Lung (tissue), 12 donors: Measurements from ENCODE around the gene NCOA3. TPM values are rescaled to one million over a fixed set of nuclear protein-coding genes. Genes with fewer than 3 reads are reported as not detected.
"Not testable (repeated sequence)": the region's sequence is repeated elsewhere in the genome, so short reads cannot be mapped to it uniquely, and the experiment has no call there.

ENCODE experiments used
- ATAC-seq: fragments of 200-7000 bp; cut with Tn5 transposase; one replicate; pipeline ENCODE4 v1.9.1; 2020; ENCODE audit warnings: moderate number of reproducible peaks; ENCODE audit not compliant: insufficient read depth, low FRiP score
- DNase-seq, 3 donors: peaks; one replicate each; pipeline ENCODE4 v3.0.0-alpha.2; 2013 to 2017
- H3K27ac ChIP-seq, 2 donors: one replicate each; pipeline ENCODE4 v1.5.1; 2013; ENCODE audit warnings: mild to moderate bottlenecking in 2 of 2, moderate library complexity in 2 of 2, control low read depth in 1 of 2, inconsistent platforms in 1 of 2, low read depth in 1 of 2, low read length in 1 of 2
- H3K27me3 ChIP-seq, 3 donors: one replicate each; pipeline ENCODE4 v1.5.1; 2013; ENCODE audit warnings: low read length in 2 of 3; ENCODE audit not compliant: control insufficient read depth in 3 of 3, insufficient read depth in 3 of 3
- H3K36me3 ChIP-seq, 4 donors: one replicate each; pipeline ENCODE4 v1.5.1; 2013; ENCODE audit warnings: low read length in 4 of 4, mild to moderate bottlenecking in 1 of 4, moderate library complexity in 1 of 4; ENCODE audit not compliant: control insufficient read depth in 4 of 4, insufficient read depth in 4 of 4
- H3K4me1 ChIP-seq, 5 donors: one replicate each; pipeline ENCODE4 v1.5.1; 2013; ENCODE audit warnings: low read length in 5 of 5, mild to moderate bottlenecking in 2 of 5, moderate library complexity in 1 of 5; ENCODE audit not compliant: control insufficient read depth in 5 of 5, insufficient read depth in 5 of 5
- H3K4me3 ChIP-seq: one replicate; pipeline ENCODE4 v1.5.1; 2013; ENCODE audit warnings: mild to moderate bottlenecking, control low read depth, moderate library complexity
- H3K9ac ChIP-seq, 2 donors: one replicate each; pipeline ENCODE4 v1.5.1; 2013; ENCODE audit warnings: low read length in 2 of 2, control low read depth in 1 of 2; ENCODE audit not compliant: insufficient read depth in 1 of 2
- H3K9me3 ChIP-seq, 4 donors: one replicate each; pipeline ENCODE4 v1.5.1; 2013; ENCODE audit warnings: low read length in 3 of 4, mild to moderate bottlenecking in 1 of 4, moderate library complexity in 1 of 4; ENCODE audit not compliant: control insufficient read depth in 4 of 4, insufficient read depth in 3 of 4
- CTCF ChIP-seq: IDR thresholded peaks from 2 replicates; pipeline ENCODE4 v1.5.1; 2012; ENCODE audit warnings: mild to moderate bottlenecking; ENCODE audit errors: control extremely low read depth, extremely low read depth
- WGBS, 2 donors: extraction: QIAGEN DNeasy Blood & Tissue Kit; methylation state at CpG; one replicate each; pipeline ENCODE4 v1.1.7; 2013; 5-methylcytosine and 5-hydroxymethylcytosine counted together
- polyA plus RNA-seq, 2 donors: library from polyadenylated mRNA; stranded (reverse); fragments of 200-250 nt; gene quantifications; one replicate each; pipeline ENCODE4 v1.2.1, GENCODE V29; 2013
- total RNA-seq, 2 donors: library from RNA; depleted of rRNA in 1 of 2; stranded (reverse); fragments of >200 nt in 1 of 2; gene quantifications; one replicate each; pipeline ENCODE4 v1.2.1, GENCODE V29; 2014 to 2021
- donor health status: control.
- donor health status: control.
- donor health status: Bipolar disorder and iron deficiency.
- donor health status: healthy.
- donor health status: DM: yes; HTN: yes; CAD: no.

NCOA3 gene
- total and polyA plus RNA-seq, 4 donors: 5.5 to 69.4 (median 22.6) TPM

GRCh38 chr20:47506335-47506734 lies 4.6 kb downstream of the NCOA3 start:
- no peak overlapping the region for H3K27ac ChIP-seq
- peaks cover 0 to 15% (median 8%) of the 10 kb centered on the region in 5 donors for H3K4me1 ChIP-seq
- TF ChIP-seq CTCF: no peak
- H3K9me3 ChIP-seq: no peaks in the 10 kb centered on the region
- H3K36me3 ChIP-seq: no peaks in the 10 kb centered on the region
- no peak for ATAC-seq
- WGBS, 2 donors: 79 to 83% methylated on average over 2 of the region's 2 CpGs
- H3K27me3 ChIP-seq: no peaks in the 10 kb centered on the region
- H3K9ac ChIP-seq: no peak overlapping the region
- DNase-seq: no peak
- H3K4me3 ChIP-seq: no peak overlapping the region

- 92 to 96% methylated on average over 2 of the region's 2 CpGs for WGBS, 2 donors
- no peaks in the 10 kb centered on the region for H3K27me3 ChIP-seq
- no peak overlapping the region for H3K27ac ChIP-seq
- peaks cover 0 to 18% (median 8%) of the 10 kb centered on the region in 5 donors for H3K4me1 ChIP-seq
- H3K4me3 ChIP-seq: no peak overlapping the region
- no peak overlapping the region for H3K9ac ChIP-seq
- ATAC-seq: no peak
- TF ChIP-seq CTCF: no peak
- DNase-seq: no peak
- no peaks in the 10 kb centered on the region for H3K36me3 ChIP-seq
- H3K9me3 ChIP-seq: no peaks in the 10 kb centered on the region
Measured at GRCh38 chr20:47506850-47507249, 5.2 kb downstream of the NCOA3 start.

- H3K36me3 ChIP-seq, H3K27me3 ChIP-seq, H3K4me3 ChIP-seq, DNase-seq, H3K9ac ChIP-seq, H3K9me3 ChIP-seq, ATAC-seq, H3K27ac ChIP-seq: not testable (repeated sequence)
- 93 to 96% methylated on average over 9 of the region's 9 CpGs for WGBS, 2 donors
- peaks cover 0 to 18% (median 8%) of the 10 kb centered on the region in 5 donors for H3K4me1 ChIP-seq
Measured at GRCh38 chr20:47507275-47507981, 5.7 kb downstream of the NCOA3 start.

- ATAC-seq (no peak), DNase-seq (no peak)
- Histone ChIP-seq H3K27me3 (no peaks in the 10 kb centered on the region), H3K4me1 (peaks cover 0 to 18% (median 6%) of the 10 kb centered on the region in 5 donors), H3K9ac (no peak overlapping the region), H3K4me3 (no peak overlapping the region), H3K27ac (no peak overlapping the region), H3K36me3 (no peaks in the 10 kb centered on the region), H3K9me3 (no peaks in the 10 kb centered on the region)
- TF ChIP-seq CTCF: no peak
Measured at GRCh38 chr20:47508278-47508677, 6.6 kb downstream of the NCOA3 start.
